ENCODE measurements around the gene GNAT1.

The GNAT1 gene

GRCh38 chr3:50179710-50180109 lies 11.7 kb upstream of the GNAT1 start:
- H3K4me3 ChIP-seq = no peak overlapping the region
- no peak overlapping the region for H3K27ac ChIP-seq
- TF ChIP-seq CTCF (IDR thresholded peaks at IDR 0.05) = no peak
- DNase-seq (ENCODE audit: low spot score) = no peak

GRCh38 chr3:50181985-50182384 lies 9.4 kb upstream of the GNAT1 start:
- no peak for DNase-seq (ENCODE audit: low spot score)
- no peak overlapping the region for H3K27ac ChIP-seq
- no peak for TF ChIP-seq CTCF (IDR thresholded peaks at IDR 0.05)

GRCh38 chr3:50182533-50183099 lies 8.8 kb upstream of the GNAT1 start:
- TF ChIP-seq CTCF (IDR thresholded peaks at IDR 0.05) = no peak
- DNase-seq (ENCODE audit: low spot score) = no peak
- Histone ChIP-seq H3K4me3 (no peak overlapping the region), H3K27ac (no peak overlapping the region)

More at GRCh38 chr3:50181985-50182384, 9.4 kb upstream of the GNAT1 start:
- H3K4me3 ChIP-seq = no peak overlapping the region

DNA sequence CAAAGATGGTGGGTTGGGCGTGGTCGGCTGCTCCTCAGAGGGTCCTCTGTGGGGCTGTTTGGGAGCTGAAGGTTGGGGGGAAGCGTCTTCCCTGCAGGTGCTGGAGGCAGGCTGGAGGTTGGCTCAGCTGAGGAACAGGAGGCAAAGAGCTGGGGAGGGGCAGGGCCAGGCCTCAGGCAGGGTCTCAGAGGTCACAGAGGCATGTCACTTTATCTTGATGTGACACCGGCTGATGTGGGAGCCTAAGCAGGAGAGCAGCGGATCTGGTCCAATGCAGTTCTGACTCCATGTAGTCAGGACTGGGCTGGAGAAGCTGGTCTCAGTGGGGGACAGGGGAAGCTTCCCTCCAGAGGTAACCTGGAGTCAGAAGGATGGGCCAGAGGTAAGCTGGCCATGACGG lies 7.7 kb upstream of the GNAT1 start:
- no peak for DNase-seq (ENCODE audit: low spot score)
- no peak overlapping the region for H3K27ac ChIP-seq
- TF ChIP-seq CTCF (IDR thresholded peaks at IDR 0.05) = no peak
- no peak overlapping the region for H3K4me3 ChIP-seq

DNA sequence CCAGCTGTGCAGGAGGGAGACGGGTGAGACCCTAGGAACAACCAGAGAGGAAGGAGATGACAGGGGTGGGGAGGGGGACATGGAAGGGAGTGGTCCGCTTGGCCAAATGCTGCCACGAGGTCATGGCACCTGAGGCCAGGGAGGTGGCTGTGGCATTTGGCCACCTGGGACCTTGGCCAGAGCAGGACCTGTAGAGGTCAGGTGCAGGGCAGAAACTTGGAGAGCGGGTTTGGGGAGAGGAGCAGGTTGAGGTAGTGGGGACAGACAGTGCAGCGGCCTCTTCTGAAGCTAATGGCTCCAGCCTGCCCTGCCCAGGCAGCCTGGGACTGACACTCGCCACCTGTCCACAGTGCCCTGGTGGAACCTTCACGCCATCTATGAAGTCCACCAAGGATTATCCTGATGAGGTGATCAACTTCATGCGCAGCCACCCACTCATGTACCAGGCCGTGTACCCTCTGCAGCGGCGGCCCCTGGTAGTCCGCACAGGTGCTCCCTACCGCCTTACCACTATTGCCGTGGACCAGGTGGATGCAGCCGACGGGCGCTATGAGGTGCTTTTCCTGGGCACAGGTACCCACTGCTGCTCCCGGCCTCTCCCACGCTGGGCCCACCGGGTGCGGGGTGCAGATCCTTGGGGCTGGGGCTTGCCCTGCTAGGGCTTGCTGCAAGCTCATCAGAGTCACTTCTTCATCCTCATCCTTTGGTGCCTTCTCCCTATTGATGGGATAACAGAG lies 7.0 kb upstream of the GNAT1 start:
- DNase-seq (ENCODE audit: low spot score) = no peak

GRCh38 chr3:50185230-50185629 lies 6.2 kb upstream of the GNAT1 start:
- DNase-seq (ENCODE audit: low spot score) = no peak
- TF ChIP-seq CTCF (IDR thresholded peaks at IDR 0.05) = no peak
- no peak overlapping the region for H3K4me3 ChIP-seq
- H3K27ac ChIP-seq = no peak overlapping the region

More for the DNA sequence above, 7.0 kb upstream of the GNAT1 start:
- no peak overlapping the region for H3K4me3 ChIP-seq
- no peak for TF ChIP-seq CTCF (IDR thresholded peaks at IDR 0.05)
- no peak overlapping the region for H3K27ac ChIP-seq

DNA sequence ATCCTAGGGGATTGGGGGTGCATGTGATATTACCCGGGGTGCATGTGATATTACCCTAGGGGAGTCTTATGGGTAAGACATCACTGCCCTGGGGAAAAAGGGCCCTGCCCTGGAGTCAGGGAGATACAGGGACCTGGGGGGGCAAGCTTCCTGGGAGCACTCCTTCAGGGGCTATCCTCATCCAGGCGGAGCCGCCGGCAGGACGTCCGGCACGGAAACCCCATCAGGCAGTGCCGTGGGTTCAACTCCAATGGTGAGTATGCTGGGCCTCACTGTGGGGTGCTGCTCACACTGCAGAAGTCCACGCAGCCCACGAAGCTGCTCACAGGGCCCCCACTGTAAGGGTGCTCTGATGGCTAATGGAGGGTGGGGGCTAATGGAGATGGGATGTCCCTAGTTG lies 5.3 kb upstream of the GNAT1 start:
- H3K27ac ChIP-seq = no peak overlapping the region
- DNase-seq (ENCODE audit: low spot score) = no peak
- H3K4me3 ChIP-seq = no peak overlapping the region
- no peak for TF ChIP-seq CTCF (IDR thresholded peaks at IDR 0.05)

All from coronary artery (tissue), 2 donors.